ENCODE data around the gene SNRNP35.
"Not testable (repeated sequence)": the region's sequence is repeated elsewhere in the genome, so short reads cannot be mapped to it uniquely, and the experiment has no call there.

SNRNP35 gene

GRCh38 chr12:123514582-123515221 lies 56.8 kb downstream of the SNRNP35 start:
- not testable (repeated sequence) for H3K9me3 ChIP-seq (ENCODE audit: insufficient read depth, low read depth, low read length); H3K4me3 ChIP-seq (ENCODE audit: low read length); H3K9ac ChIP-seq (ENCODE audit: low read depth, low read length); H3K4me1 ChIP-seq (ENCODE audit: insufficient read depth, low read length); H3K27me3 ChIP-seq (ENCODE audit: insufficient read depth, low read length); H3K27ac ChIP-seq (ENCODE audit: low read length)
- H3K36me3 ChIP-seq (ENCODE audit: insufficient read depth, low read depth, low read length): peaks cover 30% of the 10 kb centered on the region

GRCh38 chr12:123516216-123516780 lies 58.4 kb downstream of the SNRNP35 start:
- Histone ChIP-seq H3K27me3 (ENCODE audit: insufficient read depth, low read length) (no peaks in the 10 kb centered on the region), H3K9ac (ENCODE audit: low read depth, low read length) (no peak overlapping the region), H3K4me3 (ENCODE audit: low read length) (no peak overlapping the region), H3K4me1 (ENCODE audit: insufficient read depth, low read length) (no peaks in the 10 kb centered on the region), H3K9me3 (ENCODE audit: insufficient read depth, low read depth, low read length) (no peaks in the 10 kb centered on the region), H3K36me3 (ENCODE audit: insufficient read depth, low read depth, low read length) (peaks cover 34% of the 10 kb centered on the region), H3K27ac (ENCODE audit: low read length) (no peak overlapping the region)

All from iPS-20b (cell line).